ENCODE data around the gene TRMO.

The TRMO gene

GRCh38 chr9:97935276-97935675 lies 13.0 kb upstream of the TRMO start:
- H3K4me3 ChIP-seq (ENCODE audit: low read depth, low read length) = no peak overlapping the region
- no peak for TF ChIP-seq CTCF (IDR thresholded peaks at IDR 0.05; ENCODE audit: insufficient read depth, low read depth, low read length, missing control alignments)
- no peak for DNase-seq (ENCODE audit: low read depth)

DNA sequence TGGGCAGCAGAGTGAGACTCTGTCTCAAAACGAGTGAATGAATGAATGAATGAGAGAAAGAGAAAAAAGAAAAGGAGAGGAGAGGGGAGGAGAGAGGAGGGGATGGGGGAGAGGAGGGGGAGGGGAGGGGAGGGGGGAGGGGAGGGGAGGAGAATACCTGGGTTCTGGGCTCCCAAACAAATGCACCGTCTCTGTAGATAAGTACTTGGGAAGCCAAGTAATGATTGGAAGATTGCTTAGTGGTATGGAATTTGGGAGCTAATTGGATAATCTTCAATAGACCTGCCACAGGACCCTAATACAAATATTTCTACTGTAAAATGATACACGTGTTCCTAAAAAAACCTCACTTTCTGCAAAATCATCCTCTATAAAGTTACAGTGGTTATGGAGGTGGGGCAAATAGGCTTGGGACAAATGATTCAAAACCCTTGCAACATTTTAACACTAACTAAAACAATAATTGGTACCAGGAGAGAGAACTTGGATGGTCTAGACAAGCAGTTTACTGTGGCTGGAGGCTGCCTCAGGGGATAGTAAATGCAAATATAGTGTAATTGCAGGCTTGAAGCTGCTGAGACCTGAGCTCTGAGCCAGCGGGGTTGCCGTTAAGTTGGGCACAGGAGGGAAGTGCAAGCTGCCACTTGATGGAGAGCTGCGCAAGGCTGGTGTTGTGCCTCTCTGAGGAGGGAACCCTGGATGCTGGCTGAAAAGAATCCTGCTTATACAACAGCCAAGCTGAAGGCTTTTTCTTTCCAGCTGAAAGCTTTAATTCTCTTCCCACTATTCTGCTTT lies 12.2 kb upstream of the TRMO start:
- no peak for DNase-seq (ENCODE audit: low read depth)
- no peak overlapping the region for H3K4me3 ChIP-seq (ENCODE audit: low read depth, low read length)

GRCh38 chr9:97933297-97933998 lies 11.1 kb upstream of the TRMO start:
- DNase-seq (ENCODE audit: low read depth) = no peak
- TF ChIP-seq CTCF (IDR thresholded peaks at IDR 0.05; ENCODE audit: insufficient read depth, low read depth, low read length, missing control alignments) = no peak
- H3K4me3 ChIP-seq (ENCODE audit: low read depth, low read length) = no peak overlapping the region

More for the DNA sequence above, 12.2 kb upstream of the TRMO start:
- TF ChIP-seq CTCF (IDR thresholded peaks at IDR 0.05; ENCODE audit: insufficient read depth, low read depth, low read length, missing control alignments) = no peak

- no peak for DNase-seq (ENCODE audit: low read depth)
- TF ChIP-seq CTCF (IDR thresholded peaks at IDR 0.05; ENCODE audit: insufficient read depth, low read depth, low read length, missing control alignments) = no peak
- H3K4me3 ChIP-seq (ENCODE audit: low read depth, low read length) = no peak overlapping the region
Measured at GRCh38 chr9:97930972-97931371, 8.7 kb upstream of the TRMO start.

DNA sequence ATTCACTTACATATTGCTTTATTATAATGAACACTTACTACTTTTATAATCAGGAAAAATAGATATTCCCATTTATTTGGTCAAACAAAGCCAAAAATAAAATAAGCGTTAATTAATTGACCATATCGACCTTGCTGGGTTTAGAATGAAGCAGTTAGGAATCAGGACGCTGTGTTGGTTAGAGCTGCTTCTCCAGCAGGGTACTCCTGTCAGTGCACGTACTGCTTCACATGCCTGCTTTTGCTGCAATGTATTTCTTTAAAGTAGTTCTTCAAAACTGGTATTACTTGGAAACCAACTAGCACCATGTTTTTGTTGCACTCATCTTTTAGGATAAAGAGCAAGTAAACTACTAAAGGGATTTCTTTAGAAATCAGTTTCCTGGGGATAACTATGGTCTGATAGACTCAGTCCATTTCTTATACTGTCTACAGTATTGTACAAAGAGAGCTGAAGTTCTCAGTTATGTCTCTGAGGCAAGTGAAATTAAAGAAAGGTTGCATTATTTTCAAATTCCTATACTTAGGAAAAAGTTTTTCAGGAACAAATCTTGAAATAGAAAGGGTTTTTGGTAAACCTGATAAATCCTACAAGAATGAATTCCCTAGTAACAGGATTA lies 6.8 kb upstream of the TRMO start:
- DNase-seq (ENCODE audit: low read depth) = no peak
- H3K4me3 ChIP-seq (ENCODE audit: low read depth, low read length) = no peak overlapping the region
- no peak for TF ChIP-seq CTCF (IDR thresholded peaks at IDR 0.05; ENCODE audit: insufficient read depth, low read depth, low read length, missing control alignments)

DNA sequence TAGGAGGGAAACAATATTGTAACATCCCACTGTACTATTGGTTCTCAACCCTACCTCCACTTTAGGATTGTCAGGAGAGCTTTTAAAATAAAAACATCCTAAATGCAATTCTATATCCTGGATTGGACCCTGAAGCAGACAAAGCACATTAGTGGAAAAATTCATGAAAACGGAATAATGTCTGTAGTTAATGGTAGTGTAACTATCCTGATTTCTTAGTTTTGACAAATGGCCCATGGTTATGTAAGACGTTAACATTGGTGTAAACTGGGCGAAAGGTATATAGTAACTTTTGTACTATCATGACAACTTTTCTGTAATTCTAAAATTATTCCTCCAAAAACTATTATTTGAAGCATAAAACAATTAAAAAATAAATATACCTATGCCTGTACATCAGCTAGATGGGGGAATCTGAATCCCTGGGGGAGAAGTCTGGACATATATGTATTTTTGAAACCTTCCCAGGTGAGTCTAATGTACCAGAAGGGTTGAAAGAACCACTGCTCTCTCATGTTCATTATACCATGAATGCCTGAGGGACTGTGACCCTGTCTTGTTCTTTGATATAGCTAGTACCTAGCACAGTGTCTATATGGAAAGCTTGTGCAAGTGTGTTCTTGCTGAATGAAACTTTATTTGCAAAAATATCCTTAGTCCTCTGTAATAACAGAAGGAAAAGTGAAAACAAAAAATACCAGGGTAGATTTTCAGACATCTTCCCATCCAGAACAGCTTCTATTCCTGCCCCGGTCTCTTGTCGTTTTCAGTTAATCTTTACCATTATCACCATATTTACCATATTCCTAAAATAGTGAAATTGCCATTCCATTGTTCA lies 3.4 kb upstream of the TRMO start:
- no peak overlapping the region for H3K4me3 ChIP-seq (ENCODE audit: low read depth, low read length)
- TF ChIP-seq CTCF (IDR thresholded peaks at IDR 0.05; ENCODE audit: insufficient read depth, low read depth, low read length, missing control alignments) = no peak
- DNase-seq (ENCODE audit: low read depth) = no peak

All from GM12865 (cell line).